HL-60 (cell line): Measurements from ENCODE around the gene NDUFV1.

Experiments used
- DNase-seq, 2 experiments: peaks; one replicate each; pipeline ENCODE4 v3.0.0-alpha.2; 2010 to 2020; ENCODE audit warnings: low read depth in 1 of 2, low spot score in 1 of 2
- H3K27ac ChIP-seq: fragments of 250-450 bp; sonication (Bioruptor Pico); replicated peaks from 2 replicates; pipeline ENCODE4 v1.5.1; 2020; ENCODE audit warnings: mild to moderate bottlenecking, moderate library complexity
- H3K27me3 ChIP-seq: fragments of 250-450 bp; sonication (Bioruptor Pico); 2 replicates; pipeline ENCODE4 v1.5.1; 2021; ENCODE audit warnings: mild to moderate bottlenecking, moderate library complexity; ENCODE audit not compliant: insufficient read depth, poor library complexity, severe bottlenecking
- H3K4me3 ChIP-seq: replicated peaks from 2 replicates; pipeline ENCODE4 v1.5.1; 2011; ENCODE audit warnings: mild to moderate bottlenecking, control low read depth, low read length; ENCODE audit not compliant: insufficient read depth
- CTCF ChIP-seq: IDR thresholded peaks from one replicate; pipeline ENCODE4 v1.5.1; 2011; ENCODE audit warnings: low read length, control low read depth, inconsistent platforms; ENCODE audit not compliant: insufficient read depth
- GABPA ChIP-seq: IDR thresholded peaks from 2 replicates; pipeline ENCODE4 v1.6.1; 2012; ENCODE audit warnings: low read depth
- POLR2AphosphoS5 ChIP-seq: IDR thresholded peaks from 2 replicates; pipeline ENCODE4 v1.6.1; 2012; ENCODE audit warnings: low read depth
- SPI1 ChIP-seq: IDR thresholded peaks from 2 replicates; pipeline ENCODE4 v1.6.1; 2012; ENCODE audit warnings: low read depth, mild to moderate bottlenecking, borderline replicate concordance
- TF ChIP-seq, protein P1 (sequence below): IDR thresholded peaks from 2 replicates; pipeline ENCODE4 v1.6.1; 2012; ENCODE audit warnings: low read depth; ENCODE audit not compliant: insufficient replicate concordance

The NDUFV1 gene

DNA sequence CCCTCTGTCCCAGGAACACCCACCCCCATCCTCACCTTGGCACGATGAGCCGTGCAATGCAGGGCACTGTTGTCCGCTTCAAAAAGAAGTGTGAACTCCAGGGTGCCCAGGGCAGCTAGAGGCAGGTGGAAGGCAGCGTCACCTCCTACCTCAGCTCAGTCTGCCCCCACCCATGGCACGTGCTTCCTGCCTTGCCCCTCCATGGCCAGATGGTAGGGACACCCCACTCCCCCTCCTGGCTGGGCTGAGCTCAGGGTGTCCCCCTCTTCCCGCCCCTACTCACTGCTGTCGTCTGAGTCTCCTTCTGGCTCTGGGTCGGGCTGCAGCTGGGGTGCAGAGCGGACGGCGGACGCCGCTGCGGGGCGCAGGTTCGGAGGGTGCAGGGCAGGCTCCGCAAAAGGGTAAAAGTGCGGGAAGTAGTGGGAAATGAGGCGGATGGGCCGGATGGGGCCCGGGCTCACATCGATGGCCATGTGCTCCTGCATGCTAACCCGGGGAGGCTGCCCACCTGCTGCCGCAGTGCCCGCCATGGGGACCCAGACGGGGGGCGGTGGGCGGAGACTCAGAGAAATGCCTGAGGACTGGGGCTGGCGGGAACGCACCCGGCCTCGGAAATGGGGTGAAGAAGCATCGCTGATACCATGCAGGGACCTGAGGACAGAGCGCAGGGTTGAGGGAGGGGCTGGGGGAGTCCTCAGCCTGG lies 9.1 kb downstream of the NDUFV1 start:
- Histone ChIP-seq H3K27me3 (no peaks in the 10 kb centered on the region), H3K4me3 (no peak overlapping the region), H3K27ac (no peak overlapping the region)
- DNase-seq = no peak
- TF ChIP-seq CTCF = no peak
- TF ChIP-seq, protein P1, sequence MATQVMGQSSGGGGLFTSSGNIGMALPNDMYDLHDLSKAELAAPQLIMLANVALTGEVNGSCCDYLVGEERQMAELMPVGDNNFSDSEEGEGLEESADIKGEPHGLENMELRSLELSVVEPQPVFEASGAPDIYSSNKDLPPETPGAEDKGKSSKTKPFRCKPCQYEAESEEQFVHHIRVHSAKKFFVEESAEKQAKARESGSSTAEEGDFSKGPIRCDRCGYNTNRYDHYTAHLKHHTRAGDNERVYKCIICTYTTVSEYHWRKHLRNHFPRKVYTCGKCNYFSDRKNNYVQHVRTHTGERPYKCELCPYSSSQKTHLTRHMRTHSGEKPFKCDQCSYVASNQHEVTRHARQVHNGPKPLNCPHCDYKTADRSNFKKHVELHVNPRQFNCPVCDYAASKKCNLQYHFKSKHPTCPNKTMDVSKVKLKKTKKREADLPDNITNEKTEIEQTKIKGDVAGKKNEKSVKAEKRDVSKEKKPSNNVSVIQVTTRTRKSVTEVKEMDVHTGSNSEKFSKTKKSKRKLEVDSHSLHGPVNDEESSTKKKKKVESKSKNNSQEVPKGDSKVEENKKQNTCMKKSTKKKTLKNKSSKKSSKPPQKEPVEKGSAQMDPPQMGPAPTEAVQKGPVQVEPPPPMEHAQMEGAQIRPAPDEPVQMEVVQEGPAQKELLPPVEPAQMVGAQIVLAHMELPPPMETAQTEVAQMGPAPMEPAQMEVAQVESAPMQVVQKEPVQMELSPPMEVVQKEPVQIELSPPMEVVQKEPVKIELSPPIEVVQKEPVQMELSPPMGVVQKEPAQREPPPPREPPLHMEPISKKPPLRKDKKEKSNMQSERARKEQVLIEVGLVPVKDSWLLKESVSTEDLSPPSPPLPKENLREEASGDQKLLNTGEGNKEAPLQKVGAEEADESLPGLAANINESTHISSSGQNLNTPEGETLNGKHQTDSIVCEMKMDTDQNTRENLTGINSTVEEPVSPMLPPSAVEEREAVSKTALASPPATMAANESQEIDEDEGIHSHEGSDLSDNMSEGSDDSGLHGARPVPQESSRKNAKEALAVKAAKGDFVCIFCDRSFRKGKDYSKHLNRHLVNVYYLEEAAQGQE = no peak
- TF ChIP-seq SPI1 = no peak
- TF ChIP-seq GABPA = no peak
- TF ChIP-seq POLR2AphosphoS5 = no peak; the same call in 1 of the 2 replicates

- no peak overlapping the region for H3K4me3 ChIP-seq
These were observed 9.9 kb downstream of the NDUFV1 start for GRCh38 chr11:67616431-67617242.

More at GRCh38 chr11:67616431-67617242, 9.9 kb downstream of the NDUFV1 start:
- DNase-seq = no peak
- Histone ChIP-seq H3K27me3 (no peaks in the 10 kb centered on the region), H3K27ac (no peak overlapping the region)
- TF ChIP-seq CTCF (no peak), SPI1 (no peak), POLR2AphosphoS5 (no peak), GABPA (no peak)
- TF ChIP-seq, protein P1 = no peak
